ENCODE measurements around the gene C1QA. TPM values are rescaled to one million over a fixed set of nuclear protein-coding genes. Genes with fewer than 3 reads are reported as not detected.

C1QA gene
- polyA plus RNA-seq, 1 donor from 2014 or later = not detected

DNA sequence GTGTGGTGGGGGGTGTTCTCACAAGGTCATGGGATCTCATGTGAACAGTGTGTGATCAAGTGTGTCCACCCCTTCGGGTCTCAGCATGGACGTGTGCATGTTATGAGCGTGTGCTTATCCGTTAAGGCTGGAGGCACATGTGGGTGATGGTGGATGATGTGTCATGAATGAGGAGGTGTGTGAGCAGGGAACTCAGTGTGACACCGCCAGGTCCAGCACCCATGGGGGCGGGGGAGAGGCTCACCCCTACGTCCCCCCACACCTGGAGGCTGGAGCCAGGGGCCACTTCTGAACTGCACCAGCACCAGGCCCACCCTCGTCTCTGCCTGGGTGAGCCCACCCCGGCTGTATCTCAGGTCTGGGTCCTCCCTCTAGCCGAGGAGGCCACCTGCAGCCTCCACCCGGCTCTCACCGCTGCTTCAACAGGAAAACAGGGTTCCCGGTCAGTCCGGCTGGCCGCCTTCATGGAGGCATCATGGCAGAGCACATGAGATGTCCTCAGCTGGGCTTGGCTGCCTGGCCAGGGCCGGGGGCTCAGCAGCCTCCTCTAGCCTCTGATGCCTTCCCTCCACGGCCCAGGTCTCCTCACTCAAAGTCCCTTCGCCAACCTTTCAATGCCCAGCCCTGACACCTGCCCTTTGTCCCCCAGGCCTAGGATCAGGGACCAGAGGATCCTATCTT lies 34.2 kb upstream of the C1QA start:
- Mint-ChIP-seq H3K36me3 (no peaks in the 10 kb centered on the region), H3K9me3 (no peaks in the 10 kb centered on the region), H3K4me3 (peak overlapping the region in 1 of 4 donors; percentile 28), H3K27ac (no peak overlapping the region), H3K4me1 (no peaks in the 10 kb centered on the region), H3K27me3 (peaks cover 12% of the 10 kb centered on the region)

DNA sequence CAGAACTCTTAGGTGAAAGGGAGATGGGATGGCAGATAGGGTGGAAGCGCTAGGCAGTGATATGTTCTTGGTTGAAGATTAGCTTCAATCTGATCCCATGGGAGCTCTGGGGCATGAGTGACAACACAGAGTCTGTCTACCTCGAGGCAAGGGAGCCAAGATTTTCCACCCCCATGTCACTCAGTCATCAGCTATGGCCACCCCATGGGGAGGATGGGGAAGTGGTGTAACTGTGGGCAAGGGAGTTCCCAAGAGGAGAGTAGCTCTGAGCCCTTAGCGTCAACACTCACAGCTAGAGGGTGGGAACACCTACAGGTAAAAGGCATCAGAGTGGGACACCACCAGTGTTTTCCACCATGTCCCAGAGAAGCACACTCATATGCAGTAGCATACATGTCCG lies 30.3 kb upstream of the C1QA start:
- Mint-ChIP-seq H3K4me1 (no peaks in the 10 kb centered on the region), H3K27me3 (peaks cover 23% of the 10 kb centered on the region), H3K36me3 (no peaks in the 10 kb centered on the region), H3K27ac (no peak overlapping the region), H3K9me3 (no peaks in the 10 kb centered on the region), H3K4me3 (no peak overlapping the region)

DNA sequence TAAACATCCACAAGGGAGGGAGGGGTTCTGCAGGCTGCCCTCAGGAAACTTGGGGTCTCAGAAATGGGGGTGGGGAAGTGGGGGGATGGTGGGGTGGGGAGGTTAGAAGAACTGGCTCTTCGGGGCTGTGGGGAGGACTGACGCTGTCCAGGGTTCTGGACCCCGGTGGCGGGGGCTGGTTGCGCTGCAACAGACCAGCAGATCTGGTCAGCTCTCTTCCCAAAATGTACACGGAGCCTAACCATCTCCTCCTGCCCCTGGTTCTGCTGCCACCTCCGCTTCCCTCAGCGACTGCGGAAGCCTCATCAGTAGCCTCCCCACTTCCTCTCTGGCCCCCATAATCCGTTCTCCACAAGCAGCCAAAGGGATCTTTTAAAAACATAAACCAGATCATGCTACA lies 29.3 kb upstream of the C1QA start:
- Mint-ChIP-seq H3K4me1 (no peaks in the 10 kb centered on the region), H3K27ac (no peak overlapping the region), H3K27me3 (peaks cover 22% of the 10 kb centered on the region), H3K4me3 (no peak overlapping the region), H3K9me3 (no peaks in the 10 kb centered on the region), H3K36me3 (no peaks in the 10 kb centered on the region)

- H3K9me3 Mint-ChIP-seq = peaks cover 0 to 3% (median 0%) of the 10 kb centered on the region in 3 donors
- H3K27me3 Mint-ChIP-seq = peaks cover 19% of the 10 kb centered on the region
Observed at GRCh38 chr1:22608361-22608760, 28.1 kb upstream of the C1QA start.

DNA sequence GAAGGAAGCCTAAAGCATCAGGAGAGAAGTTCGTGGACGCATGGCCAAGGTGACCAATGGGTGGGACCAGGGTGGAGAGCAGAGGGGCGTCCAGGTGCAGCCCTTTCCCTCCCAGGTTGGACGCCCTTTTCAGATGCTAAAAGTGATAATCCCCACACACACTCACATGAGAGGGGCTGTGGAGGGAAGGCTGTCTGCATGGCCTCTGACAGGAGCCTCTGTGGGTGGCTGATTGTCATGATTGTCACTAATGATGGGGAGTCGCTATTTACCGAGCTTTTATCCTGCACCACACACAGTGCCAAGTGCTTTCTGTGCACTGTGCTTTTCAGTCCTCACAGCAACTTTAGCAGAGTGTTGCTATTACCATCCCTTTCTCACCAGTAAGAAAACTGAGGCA lies 27.1 kb upstream of the C1QA start:
- Mint-ChIP-seq H3K4me1 (no peaks in the 10 kb centered on the region), H3K9me3 (peaks cover 0 to 4% (median 0%) of the 10 kb centered on the region in 3 donors), H3K27ac (no peak overlapping the region), H3K4me3 (no peak overlapping the region), H3K36me3 (no peaks in the 10 kb centered on the region), H3K27me3 (peaks cover 19% of the 10 kb centered on the region)

More at GRCh38 chr1:22608361-22608760, 28.1 kb upstream of the C1QA start:
- Mint-ChIP-seq H3K4me1 (no peaks in the 10 kb centered on the region), H3K4me3 (no peak overlapping the region), H3K36me3 (no peaks in the 10 kb centered on the region), H3K27ac (no peak overlapping the region)

GRCh38 chr1:22611530-22611947 lies 24.9 kb upstream of the C1QA start:
- Mint-ChIP-seq H3K4me1 (no peaks in the 10 kb centered on the region), H3K4me3 (peak overlapping the region in 1 of 4 donors; percentile 28), H3K9me3 (peaks cover 0 to 5% (median 0%) of the 10 kb centered on the region in 3 donors), H3K27me3 (peaks cover 13% of the 10 kb centered on the region), H3K36me3 (no peaks in the 10 kb centered on the region), H3K27ac (no peak overlapping the region)

DNA sequence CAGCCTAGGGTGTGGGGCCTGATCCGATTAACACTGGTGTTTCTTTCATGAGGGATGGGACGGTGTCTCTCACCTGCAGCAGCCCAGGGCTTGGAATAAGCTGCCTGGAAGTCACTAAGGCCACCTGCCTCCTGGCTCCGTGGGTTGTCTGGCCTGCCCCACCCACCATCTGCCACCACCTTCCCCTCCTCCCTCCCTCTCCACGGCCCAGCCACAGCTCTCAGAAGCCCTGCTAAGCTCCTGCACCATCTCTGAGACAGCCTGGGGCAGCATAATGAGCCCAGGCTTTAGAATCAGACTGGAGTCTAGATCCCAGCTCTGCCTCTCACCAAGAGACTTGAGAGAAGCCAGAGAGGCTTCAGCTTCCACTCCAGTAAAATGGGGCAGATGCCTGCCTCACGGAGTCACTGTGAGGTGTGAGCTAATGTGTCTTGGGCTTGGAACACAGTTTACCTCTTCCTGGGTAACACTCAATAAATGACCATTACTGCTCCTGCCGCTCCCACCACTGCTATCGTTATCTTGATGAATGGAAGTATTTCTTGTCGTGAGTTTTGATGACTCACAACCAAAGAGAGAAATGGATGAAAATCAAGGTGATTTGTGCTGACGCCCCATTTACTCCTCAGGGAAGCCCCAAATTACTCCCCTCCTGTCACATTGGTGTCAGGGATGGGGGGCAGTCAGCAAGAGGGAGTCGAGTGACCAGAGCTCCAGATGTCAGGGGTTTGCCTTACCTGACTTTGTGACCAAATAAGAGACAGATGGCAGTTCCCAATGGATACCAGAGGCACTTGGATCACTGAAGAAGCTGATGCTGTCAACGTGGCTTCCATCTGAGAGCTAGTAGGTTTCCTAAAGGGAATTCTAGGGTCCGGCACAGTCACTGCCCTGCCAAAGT lies 23.5 kb upstream of the C1QA start:
- peaks cover 0 to 5% (median 0%) of the 10 kb centered on the region in 3 donors for H3K9me3 Mint-ChIP-seq
- peaks cover 16% of the 10 kb centered on the region for H3K27me3 Mint-ChIP-seq
- no peaks in the 10 kb centered on the region for H3K4me1 Mint-ChIP-seq
- H3K27ac Mint-ChIP-seq = no peak overlapping the region
- no peaks in the 10 kb centered on the region for H3K36me3 Mint-ChIP-seq
- H3K4me3 Mint-ChIP-seq = no peak overlapping the region

DNA sequence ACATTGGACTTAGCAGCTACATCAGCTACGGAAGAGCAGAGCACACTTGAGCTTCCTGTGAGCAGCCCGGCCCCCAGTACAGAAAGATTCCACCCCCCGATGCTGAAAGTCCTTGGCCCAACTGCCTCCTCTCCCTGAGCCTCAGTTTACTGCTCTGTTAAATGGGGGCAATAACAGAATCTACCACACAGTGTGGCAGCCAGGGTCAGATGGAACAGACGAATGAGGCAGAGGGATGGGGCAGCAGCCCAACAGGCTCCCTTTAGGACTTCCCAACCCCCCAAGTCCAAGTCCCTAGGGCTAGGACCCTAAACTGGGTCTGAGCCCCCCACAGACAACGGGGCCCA lies 22.9 kb upstream of the C1QA start:
- no peak overlapping the region for H3K4me3 Mint-ChIP-seq
- H3K9me3 Mint-ChIP-seq = peaks cover 0 to 5% (median 0%) of the 10 kb centered on the region in 3 donors
- H3K36me3 Mint-ChIP-seq = no peaks in the 10 kb centered on the region
- H3K27ac Mint-ChIP-seq = no peak overlapping the region
- H3K27me3 Mint-ChIP-seq = peaks cover 13% of the 10 kb centered on the region
- no peaks in the 10 kb centered on the region for H3K4me1 Mint-ChIP-seq

DNA sequence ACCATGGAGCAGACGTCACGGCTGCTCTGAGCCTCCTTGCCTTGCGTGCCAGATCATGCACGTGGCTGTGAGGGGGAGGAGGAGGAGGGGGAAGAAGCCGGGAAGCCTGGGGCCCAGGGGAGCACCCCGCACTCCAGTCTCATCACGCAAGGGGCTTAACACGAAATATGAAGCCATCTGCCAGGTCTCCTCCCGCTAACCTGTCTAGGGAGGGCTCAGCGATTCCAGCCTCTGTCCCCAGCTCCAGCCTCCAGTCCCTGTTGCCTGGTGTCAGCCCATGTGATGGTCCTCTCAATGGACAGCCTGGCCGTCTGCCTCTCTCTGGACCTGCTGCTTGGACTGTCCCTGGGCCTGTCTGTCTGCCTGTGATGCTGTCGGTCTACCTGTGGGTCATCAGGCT lies 22.5 kb upstream of the C1QA start:
- no peaks in the 10 kb centered on the region for H3K4me1 Mint-ChIP-seq
- no peaks in the 10 kb centered on the region for H3K36me3 Mint-ChIP-seq
- H3K4me3 Mint-ChIP-seq = no peak overlapping the region
- peaks cover 14% of the 10 kb centered on the region for H3K27me3 Mint-ChIP-seq
- peaks cover 0 to 7% (median 0%) of the 10 kb centered on the region in 3 donors for H3K9me3 Mint-ChIP-seq
- H3K27ac Mint-ChIP-seq = no peak overlapping the region

- peaks cover 0 to 8% (median 0%) of the 10 kb centered on the region in 3 donors for H3K9me3 Mint-ChIP-seq
- H3K4me3 Mint-ChIP-seq = no peak overlapping the region
- peaks cover 10% of the 10 kb centered on the region for H3K27me3 Mint-ChIP-seq
- H3K27ac Mint-ChIP-seq = no peak overlapping the region
- no peaks in the 10 kb centered on the region for H3K36me3 Mint-ChIP-seq
- no peaks in the 10 kb centered on the region for H3K4me1 Mint-ChIP-seq
Observed at GRCh38 chr1:22615886-22616285, 20.5 kb upstream of the C1QA start.

GRCh38 chr1:22616571-22616970 lies 19.9 kb upstream of the C1QA start:
- Mint-ChIP-seq H3K27ac (no peak overlapping the region), H3K4me3 (no peak overlapping the region), H3K27me3 (peaks cover 7% of the 10 kb centered on the region), H3K36me3 (no peaks in the 10 kb centered on the region), H3K9me3 (peaks cover 0 to 8% (median 0%) of the 10 kb centered on the region in 3 donors), H3K4me1 (no peaks in the 10 kb centered on the region)

- Mint-ChIP-seq H3K4me1 (no peaks in the 10 kb centered on the region), H3K4me3 (no peak overlapping the region), H3K9me3 (peaks cover 0 to 6% (median 0%) of the 10 kb centered on the region in 3 donors), H3K36me3 (no peaks in the 10 kb centered on the region), H3K27me3 (peaks cover 7% of the 10 kb centered on the region), H3K27ac (no peak overlapping the region)
Observed at GRCh38 chr1:22618056-22618455, 18.4 kb upstream of the C1QA start.

- Mint-ChIP-seq H3K36me3 (no peaks in the 10 kb centered on the region), H3K4me3 (no peak overlapping the region), H3K9me3 (peaks cover 0 to 4% (median 0%) of the 10 kb centered on the region in 3 donors), H3K27me3 (peaks cover 7% of the 10 kb centered on the region), H3K4me1 (no peaks in the 10 kb centered on the region), H3K27ac (no peak overlapping the region)
Observed at GRCh38 chr1:22619252-22619651, 17.2 kb upstream of the C1QA start.

DNA sequence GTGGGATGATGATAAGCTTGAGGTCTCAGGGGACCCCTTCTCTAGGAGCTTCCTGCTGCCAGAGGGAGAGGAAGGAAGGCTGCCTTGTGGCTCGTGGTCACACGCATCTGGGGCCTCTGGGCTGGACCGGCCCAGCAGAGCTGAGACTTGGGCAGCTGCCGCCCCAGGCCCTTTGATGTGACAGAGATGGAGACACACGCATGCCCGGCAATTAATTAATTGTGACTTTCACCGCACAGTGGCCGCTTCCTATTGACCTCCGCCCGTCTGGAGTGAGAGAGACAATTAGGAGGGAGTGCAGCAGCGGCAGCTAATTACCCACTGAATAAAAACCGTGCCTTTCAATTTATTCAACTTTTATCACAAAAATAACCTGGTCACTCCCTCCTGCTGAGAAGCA lies 16.6 kb upstream of the C1QA start:
- Mint-ChIP-seq H3K4me3 (no peak overlapping the region), H3K4me1 (no peaks in the 10 kb centered on the region), H3K36me3 (no peaks in the 10 kb centered on the region), H3K27ac (no peak overlapping the region), H3K27me3 (peaks cover 7% of the 10 kb centered on the region), H3K9me3 (peaks cover 0 to 3% (median 0%) of the 10 kb centered on the region in 3 donors)

- H3K27me3 Mint-ChIP-seq = peaks cover 17% of the 10 kb centered on the region
- H3K4me3 Mint-ChIP-seq = no peak overlapping the region
- H3K9me3 Mint-ChIP-seq = peaks cover 0 to 3% (median 0%) of the 10 kb centered on the region in 3 donors
- no peaks in the 10 kb centered on the region for H3K4me1 Mint-ChIP-seq
- H3K27ac Mint-ChIP-seq = no peak overlapping the region
- H3K36me3 Mint-ChIP-seq = no peaks in the 10 kb centered on the region
Observed at GRCh38 chr1:22621761-22622160, 14.7 kb upstream of the C1QA start.
